HEK293 (cell line): Measurements from ENCODE around the gene SQSTM1.

Experiments
- CTCF ChIA-PET: fragments of 350-600 bp; formaldehyde crosslinking; extraction: SDS; loops from one replicate; lab custom pipeline; 2021; ENCODE audit warnings: antibody characterized with exemption; lab: Yijun Ruan, JAX
- POLR2A ChIA-PET: fragments of 300-600 bp; formaldehyde crosslinking; extraction: SDS; loops from one replicate; lab custom pipeline; 2020; ENCODE audit warnings: antibody characterized with exemption, inconsistent platforms; lab: Yijun Ruan, JAX
- H3K27ac ChIP-seq: fragments of 200-500 bp; sonication (Bioruptor generic); 2 replicates; pipeline ENCODE4 v1.5.1; 2014; ENCODE audit warnings: low read depth, low read length, control low read depth, inconsistent platforms; ENCODE audit errors: extremely low read depth
- H3K36me3 ChIP-seq, 2 experiments: fragments of 200-500 bp in 1 of 2; sonication (Bioruptor generic) in 1 of 2; 1 replicate in 1 of 2; 2 replicates in 1 of 2; pipeline ENCODE4 v1.5.1; 2014 to 2017; ENCODE audit warnings: inconsistent platforms in 2 of 2, low read length in 2 of 2; ENCODE audit not compliant: control insufficient read depth in 2 of 2, insufficient read depth in 1 of 2
- H3K4me1 ChIP-seq: fragments of 200-500 bp; sonication (Bioruptor generic); 2 replicates; pipeline ENCODE4 v1.5.1; 2014; ENCODE audit warnings: mild to moderate bottlenecking, low read length, inconsistent platforms; ENCODE audit not compliant: control insufficient read depth, insufficient read depth
- H3K4me3 ChIP-seq: 2 replicates; pipeline ENCODE4 v1.5.1; 2011; ENCODE audit warnings: low read depth, mild to moderate bottlenecking, control low read depth, low read length, moderate library complexity
- H3K9me3 ChIP-seq: fragments of 200-500 bp; sonication (Bioruptor generic); 2 replicates; pipeline ENCODE4 v1.5.1; 2014; ENCODE audit warnings: low read depth, low read length, inconsistent platforms; ENCODE audit not compliant: control insufficient read depth, insufficient read depth
- PRDM4 ChIP-seq: fragments of 450-650 bp; formaldehyde crosslinking; IDR thresholded peaks from 2 replicates; pipeline ENCODE4 v1.5.1; 2017; ENCODE audit warnings: missing biosample characterization, missing genetic modification characterization
- ZBTB1 ChIP-seq: fragments of 450-650 bp; formaldehyde crosslinking; IDR thresholded peaks from 2 replicates; pipeline ENCODE4 v1.5.1; 2016; ENCODE audit warnings: missing biosample characterization, missing genetic modification characterization
- ZBTB26 ChIP-seq: fragments of 450-650 bp; formaldehyde crosslinking; optimal IDR thresholded peaks from 2 replicates; pipeline ENCODE3; 2016; ENCODE audit warnings: missing biosample characterization, mild to moderate bottlenecking, missing genetic modification characterization
- ZBTB6 ChIP-seq: fragments of 450-650 bp; formaldehyde crosslinking; IDR thresholded peaks from 2 replicates; pipeline ENCODE4 v1.5.1; 2017; ENCODE audit warnings: missing biosample characterization, missing genetic modification characterization
- ZBTB8A ChIP-seq: fragments of 450-650 bp; formaldehyde crosslinking; IDR thresholded peaks from 2 replicates; pipeline ENCODE4 v1.5.1; 2016; ENCODE audit warnings: missing biosample characterization, missing genetic modification characterization
- ZFHX2 ChIP-seq: fragments of 450-650 bp; formaldehyde crosslinking; conservative IDR thresholded peaks from 2 replicates; pipeline ENCODE4 v1.5.1; 2016; ENCODE audit warnings: missing biosample characterization, missing genetic modification characterization
- ZNF214 ChIP-seq: fragments of 450-650 bp; formaldehyde crosslinking; IDR thresholded peaks from 2 replicates; pipeline ENCODE4 v1.5.1; 2017; ENCODE audit warnings: missing biosample characterization, mild to moderate bottlenecking, missing genetic modification characterization, borderline replicate concordance
- ZNF324 ChIP-seq: fragments of 450-650 bp; formaldehyde crosslinking; IDR thresholded peaks from 2 replicates; pipeline ENCODE4 v1.5.1; 2016; ENCODE audit warnings: missing biosample characterization, missing genetic modification characterization
- ZNF423 ChIP-seq: fragments of 450-650 bp; formaldehyde crosslinking; IDR thresholded peaks from 2 replicates; pipeline ENCODE4 v1.5.1; 2016; ENCODE audit warnings: missing biosample characterization, missing genetic modification characterization
- ZNF449 ChIP-seq: fragments of 450-650 bp; formaldehyde crosslinking; IDR thresholded peaks from 2 replicates; pipeline ENCODE4 v1.5.1; 2017; ENCODE audit warnings: missing biosample characterization, mild to moderate bottlenecking, missing genetic modification characterization, moderate library complexity
- ZNF48 ChIP-seq: fragments of 450-650 bp; formaldehyde crosslinking; IDR thresholded peaks from 2 replicates; pipeline ENCODE4 v1.5.1; 2016; ENCODE audit warnings: missing biosample characterization, missing genetic modification characterization
- ZNF555 ChIP-seq: fragments of 450-650 bp; formaldehyde crosslinking; conservative IDR thresholded peaks from 2 replicates; pipeline ENCODE4 v1.5.1; 2017; ENCODE audit warnings: missing biosample characterization, mild to moderate bottlenecking, missing genetic modification characterization, inconsistent platforms
- ZNF585B ChIP-seq: fragments of 450-650 bp; formaldehyde crosslinking; IDR thresholded peaks from 2 replicates; pipeline ENCODE4 v1.5.1; 2016; ENCODE audit warnings: missing biosample characterization, missing genetic modification characterization
- ZNF626 ChIP-seq: fragments of 450-650 bp; sonication (Bioruptor Pico); formaldehyde crosslinking; IDR thresholded peaks from 2 replicates; pipeline ENCODE4 v1.5.1; 2018; ENCODE audit warnings: missing biosample characterization, missing genetic modification characterization, inconsistent platforms
- ZNF645 ChIP-seq: fragments of 450-650 bp; formaldehyde crosslinking; IDR thresholded peaks from 2 replicates; pipeline ENCODE4; 2016; ENCODE audit warnings: missing biosample characterization, missing genetic modification characterization
- ZNF658 ChIP-seq: fragments of 450-650 bp; formaldehyde crosslinking; IDR thresholded peaks from 2 replicates; pipeline ENCODE4; 2016; ENCODE audit warnings: missing biosample characterization, missing genetic modification characterization
- ZNF670 ChIP-seq: fragments of 450-650 bp; formaldehyde crosslinking; IDR thresholded peaks from 2 replicates; pipeline ENCODE4 v1.5.1; 2016; ENCODE audit warnings: missing biosample characterization, missing genetic modification characterization, low read depth
- ZNF677 ChIP-seq: fragments of 450-650 bp; IDR thresholded peaks from 2 replicates; pipeline ENCODE4 v1.5.0; 2018; ENCODE audit warnings: missing biosample characterization, mild to moderate bottlenecking, missing genetic modification characterization, moderate library complexity
- ZNF692 ChIP-seq: fragments of 450-650 bp; formaldehyde crosslinking; IDR thresholded peaks from 2 replicates; pipeline ENCODE4 v1.5.1; 2016; ENCODE audit warnings: missing biosample characterization, missing genetic modification characterization

The SQSTM1 gene

GRCh38 chr5:179886190-179886911, 65.6 kb downstream of the SQSTM1 start:
- Histone ChIP-seq H3K36me3 (peaks cover 35 to 95% of the 10 kb centered on the region in 2 experiments), H3K27ac (no peak overlapping the region)
- CTCF ChIA-PET, result interaction anchor here (0.6 to 0.7 kb wide), 3 partner anchors 92 to 1600 kb away, joined by 3 read pairs; no protein-coding TSS in a partner anchor

More at GRCh38 chr5:179886190-179886911, 65.6 kb downstream of the SQSTM1 start:
- H3K4me1 ChIP-seq, result no peaks in the 10 kb centered on the region
- POLR2A ChIA-PET, result no interaction called here
- H3K9me3 ChIP-seq, result no peaks in the 10 kb centered on the region; the same call in 1 of the 2 replicates
- TF ChIP-seq ZNF555 (tag by site-specific recombination), result no peak
- TF ChIP-seq ZNF692 (tag by site-specific recombination), result no peak
- no peak for TF ChIP-seq ZNF423 (tag by site-specific recombination)
- no peak for TF ChIP-seq ZNF214
- no peak for TF ChIP-seq ZBTB1 (tag by site-specific recombination)
- TF ChIP-seq ZBTB8A, result no peak
- TF ChIP-seq ZNF645 (tag by site-specific recombination), result no peak
- no peak for TF ChIP-seq ZNF48 (tag by site-specific recombination)
- no peak for TF ChIP-seq ZFHX2 (tag by site-specific recombination)
- no peak for TF ChIP-seq ZNF585B (tag by site-specific recombination)
- no peak for TF ChIP-seq ZNF626 (tag by site-specific recombination)
- no peak for TF ChIP-seq ZNF324 (tag by site-specific recombination)
- no peak for TF ChIP-seq PRDM4
- no peak for TF ChIP-seq ZNF658 (tag by site-specific recombination)
- no peak for TF ChIP-seq ZNF677 (tag by site-specific recombination)
- TF ChIP-seq ZNF670 (tag by site-specific recombination), result no peak
- TF ChIP-seq ZNF449 (tag by site-specific recombination), result no peak
- TF ChIP-seq ZBTB26 (tag by site-specific recombination), result no peak
- TF ChIP-seq ZBTB6 (tag by site-specific recombination), result no peak
- H3K4me3 ChIP-seq, result no peak overlapping the region
